Prostate gland (tissue), 2 donors: ENCODE results near the gene TMEM11. TPM values are rescaled to one million over a fixed set of nuclear protein-coding genes. Genes with fewer than 3 reads are reported as not detected.

Source experiments
- DNase-seq: peaks from one replicate; pipeline ENCODE4 v3.0.0-alpha.2; 2019; ENCODE audit warnings: low spot score
- H3K27ac ChIP-seq, 2 donors: fragments of 200-600 bp; sonication (generic); 2 replicates each; pipeline ENCODE4 v1.5.1; 2017 to 2019
- H3K27me3 ChIP-seq: fragments of 200-600 bp; sonication (generic); replicated peaks from 2 replicates; pipeline ENCODE4 v1.5.1; 2019; ENCODE audit not compliant: insufficient read depth
- H3K36me3 ChIP-seq, 2 donors: fragments of 200-600 bp; sonication (generic); 1 replicate in 1 of 2; 2 replicates in 1 of 2; pipeline versions ENCODE4 v1.5.1 to v1.8.1; 2017 to 2019
- H3K4me1 ChIP-seq: fragments of 200-600 bp; sonication (generic); replicated peaks from 2 replicates; pipeline ENCODE4 v1.5.1; 2019
- H3K4me3 ChIP-seq, 2 donors: fragments of 200-600 bp; sonication (generic); 2 replicates each; pipeline ENCODE4 v1.5.1; 2017 to 2019
- H3K9me3 ChIP-seq: fragments of 200-600 bp; sonication (generic); 2 replicates; pipeline ENCODE4 v1.5.1; 2017
- CTCF ChIP-seq, 4 experiments: fragments of 200-600 bp in 2 of 4; fragments of 450-650 bp in 2 of 4; sonication (generic) in 2 of 4; IDR thresholded peaks; 1 replicate in 3 of 4; 2 replicates in 1 of 4; pipeline ENCODE4 v1.5.1; 2016 to 2019; ENCODE audit warnings: antibody characterized with exemption in 4 of 4, mild to moderate bottlenecking in 2 of 4, moderate library complexity in 2 of 4
- POLR2A ChIP-seq: fragments of 450-650 bp; IDR thresholded peaks from one replicate; pipeline ENCODE4 v1.6.1; 2016; ENCODE audit warnings: antibody characterized with exemption, mild to moderate bottlenecking
- POLR2AphosphoS5 ChIP-seq: sonication (generic); formaldehyde crosslinking; IDR thresholded peaks from one replicate; pipeline ENCODE4 v1.6.1; 2017; ENCODE audit warnings: antibody characterized with exemption
- WGBS: methylation state at CpG from one replicate; pipeline ENCODE4 v1.1.5; 2018; 5-methylcytosine and 5-hydroxymethylcytosine counted together
- intact Hi-C: fragments of 100-400 bp; cut with DNase I; formaldehyde crosslinking; loops from one replicate; pipeline ENCODE4 v1.14.2; 2022
- total RNA-seq, 2 donors: library from RNA; depleted of rRNA; stranded (reverse); fragments of >200 nt; gene quantifications; one replicate each; pipeline ENCODE4 v1.1.0, GENCODE V29; 2016

TMEM11 gene
- total RNA-seq, 2 donors from 2014 or later: 33.1 to 44.1 TPM

- Histone ChIP-seq H3K27ac (no peak overlapping the region), H3K36me3 (no peaks in the 10 kb centered on the region), H3K9me3 (no peaks in the 10 kb centered on the region), H3K4me3 (no peak overlapping the region), H3K4me1 (peaks cover 8% of the 10 kb centered on the region), H3K27me3 (no peaks in the 10 kb centered on the region)
- 80% methylated on average over 11 of the region's 11 CpGs for WGBS
- intact Hi-C loops: no loop called here
- TF ChIP-seq CTCF (IDR thresholded peaks at IDR 0.05) (no peak), POLR2A (no peak), POLR2AphosphoS5 (no peak)
- no peak for DNase-seq
These were observed 47.9 kb downstream of the TMEM11 start for GRCh38 chr17:21165922-21166594.

- no peak overlapping the region for H3K27ac ChIP-seq
- no peak for DNase-seq
- no peaks in the 10 kb centered on the region for H3K27me3 ChIP-seq
- TF ChIP-seq CTCF (IDR thresholded peaks at IDR 0.05) (no peak), POLR2AphosphoS5 (no peak), POLR2A (no peak)
- H3K9me3 ChIP-seq: no peaks in the 10 kb centered on the region
- H3K4me1 ChIP-seq: peaks cover 8% of the 10 kb centered on the region
- no peak overlapping the region for H3K4me3 ChIP-seq
- intact Hi-C loops: no loop called here
- H3K36me3 ChIP-seq: no peaks in the 10 kb centered on the region
- WGBS: 88% methylated on average over 5 of the region's 5 CpGs
These were observed 49.3 kb downstream of the TMEM11 start for GRCh38 chr17:21164620-21165019.

DNA sequence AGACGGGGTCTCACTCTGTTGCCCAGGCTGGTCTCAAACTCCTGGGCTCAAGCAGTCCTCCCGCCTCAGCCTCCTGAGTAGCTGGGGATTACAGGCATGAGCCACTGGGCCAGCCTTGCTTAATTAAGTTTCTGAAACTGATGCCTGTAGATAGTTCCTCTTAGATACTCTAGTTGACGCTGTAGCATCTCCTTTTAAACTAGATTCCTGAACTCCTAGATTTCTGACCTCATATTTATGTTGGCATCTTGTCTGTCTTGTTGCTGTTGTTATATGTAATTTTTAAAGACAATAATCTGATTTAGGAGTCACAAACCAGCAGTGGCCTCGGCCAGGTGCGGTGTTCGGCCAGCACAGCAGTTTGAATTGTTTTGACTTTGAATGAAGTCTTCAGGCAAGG lies 49.7 kb downstream of the TMEM11 start:
- peaks cover 8% of the 10 kb centered on the region for H3K4me1 ChIP-seq
- WGBS: 90% methylated on average over 6 of the region's 6 CpGs
- H3K27ac ChIP-seq: no peak overlapping the region

GRCh38 chr17:21163101-21163500 lies 50.9 kb downstream of the TMEM11 start:
- DNase-seq: no peak
- no peak for TF ChIP-seq POLR2A
- no peak for TF ChIP-seq CTCF (IDR thresholded peaks at IDR 0.05)
- TF ChIP-seq POLR2AphosphoS5: no peak
- 94% methylated on average over 6 of the region's 6 CpGs for WGBS
- Histone ChIP-seq H3K36me3 (no peaks in the 10 kb centered on the region), H3K9me3 (no peaks in the 10 kb centered on the region), H3K4me1 (peaks cover 8% of the 10 kb centered on the region), H3K27me3 (no peaks in the 10 kb centered on the region), H3K27ac (no peak overlapping the region), H3K4me3 (no peak overlapping the region)
- intact Hi-C loops: no loop called here

More for the DNA sequence above, 49.7 kb downstream of the TMEM11 start:
- TF ChIP-seq CTCF (IDR thresholded peaks at IDR 0.05): no peak
- no peak for TF ChIP-seq POLR2A
- TF ChIP-seq POLR2AphosphoS5: no peak
- no peak overlapping the region for H3K4me3 ChIP-seq
- DNase-seq: no peak
- intact Hi-C loops: no loop called here
- H3K36me3 ChIP-seq: no peaks in the 10 kb centered on the region
- H3K9me3 ChIP-seq: no peaks in the 10 kb centered on the region
- no peaks in the 10 kb centered on the region for H3K27me3 ChIP-seq

GRCh38 chr17:21162394-21162775 lies 51.6 kb downstream of the TMEM11 start:
- H3K4me3 ChIP-seq: no peak overlapping the region
- H3K36me3 ChIP-seq: no peaks in the 10 kb centered on the region
- intact Hi-C loops: no loop called here
- no peaks in the 10 kb centered on the region for H3K9me3 ChIP-seq
- H3K27ac ChIP-seq: peak overlapping the region in 1 of 2 donors; percentile 1
- H3K4me1 ChIP-seq: peaks cover 8% of the 10 kb centered on the region
- no peak for DNase-seq
- TF ChIP-seq POLR2A (no peak), POLR2AphosphoS5 (no peak), CTCF (IDR thresholded peaks at IDR 0.05) (no peak)
- 54% methylated on average over 2 of the region's 2 CpGs for WGBS
- H3K27me3 ChIP-seq: no peaks in the 10 kb centered on the region
